HFF-Myc (cell line): ENCODE measurements around the gene PPM1M.

Experiments used
- DNase-seq: peaks from one replicate; pipeline ENCODE4 v3.0.0-alpha.2; 2011; ENCODE audit warnings: low read depth; ENCODE audit errors: extremely low read depth
- H3K4me3 ChIP-seq: replicated peaks from 2 replicates; pipeline ENCODE4 v1.5.1; 2011; ENCODE audit warnings: low read depth, mild to moderate bottlenecking, control low read depth, low read length
- CTCF ChIP-seq: IDR thresholded peaks from 2 replicates; pipeline ENCODE4 v1.5.1; 2012; ENCODE audit warnings: mild to moderate bottlenecking, low read depth, low read length, control low read depth; ENCODE audit errors: missing control alignments

Gene PPM1M

GRCh38 chr3:52216585-52217408 lies 28.8 kb upstream of the PPM1M start:
- no peak for DNase-seq
- TF ChIP-seq CTCF, result no peak
- H3K4me3 ChIP-seq, result no peak overlapping the region

- DNase-seq, result no peak
- no peak for TF ChIP-seq CTCF
- no peak overlapping the region for H3K4me3 ChIP-seq
Observed at GRCh38 chr3:52217409-52217805, 28.2 kb upstream of the PPM1M start.

GRCh38 chr3:52218026-52218425 lies 27.5 kb upstream of the PPM1M start:
- H3K4me3 ChIP-seq, result no peak overlapping the region
- TF ChIP-seq CTCF, result no peak
- DNase-seq, result no peak

- TF ChIP-seq CTCF, result no peak
- no peak for DNase-seq
- no peak overlapping the region for H3K4me3 ChIP-seq
Observed at GRCh38 chr3:52218454-52218853, 27.1 kb upstream of the PPM1M start.

GRCh38 chr3:52218937-52219650 lies 26.5 kb upstream of the PPM1M start:
- DNase-seq, result no peak
- H3K4me3 ChIP-seq, result no peak overlapping the region
- no peak for TF ChIP-seq CTCF

GRCh38 chr3:52220380-52221026 lies 25.1 kb upstream of the PPM1M start:
- peak; percentile 96 for TF ChIP-seq CTCF
- no peak overlapping the region for H3K4me3 ChIP-seq
- no peak for DNase-seq
